Stimulated activated CD4-positive, alpha-beta T cell treated with anti-CD3 and anti-CD28 coated beads, TNF-alpha, amount 100 ng/mL, for 24 hours (primary cell): ENCODE data around the gene GRIN2C.

Experiments used
- DNase-seq, 3 experiments: peaks; one replicate each; pipeline ENCODE4 v3.0.0-alpha.2; 2020; ENCODE audit warnings: low read depth in 3 of 3

Gene GRIN2C

GRCh38 chr17:74822335-74822938 lies 37.2 kb downstream of the GRIN2C start:
- DNase-seq = no peak

GRCh38 chr17:74821655-74822334 lies 37.9 kb downstream of the GRIN2C start:
- no peak for DNase-seq

GRCh38 chr17:74819801-74820436 lies 39.8 kb downstream of the GRIN2C start:
- no peak for DNase-seq

GRCh38 chr17:74818291-74818938 lies 41.3 kb downstream of the GRIN2C start:
- DNase-seq = no peak

GRCh38 chr17:74816905-74817620 lies 42.6 kb downstream of the GRIN2C start:
- DNase-seq = no peak

- DNase-seq = no peak
Observed at GRCh38 chr17:74815550-74816370, 43.9 kb downstream of the GRIN2C start.

- DNase-seq = no peak
Observed at GRCh38 chr17:74815067-74815466, 44.6 kb downstream of the GRIN2C start.

GRCh38 chr17:74814453-74814852 lies 45.2 kb downstream of the GRIN2C start:
- no peak for DNase-seq

GRCh38 chr17:74812109-74813009 lies 47.3 kb downstream of the GRIN2C start:
- no peak for DNase-seq

GRCh38 chr17:74810699-74811485 lies 48.8 kb downstream of the GRIN2C start:
- DNase-seq = no peak

GRCh38 chr17:74808714-74809430 lies 50.8 kb downstream of the GRIN2C start:
- no peak for DNase-seq

- DNase-seq = no peak
Observed at GRCh38 chr17:74807925-74808324, 51.8 kb downstream of the GRIN2C start.

GRCh38 chr17:74807441-74807840 lies 52.2 kb downstream of the GRIN2C start:
- DNase-seq = no peak

- DNase-seq = no peak
Observed at GRCh38 chr17:74806334-74806733, 53.4 kb downstream of the GRIN2C start.

GRCh38 chr17:74805591-74805991 lies 54.1 kb downstream of the GRIN2C start:
- no peak for DNase-seq

- no peak for DNase-seq
Observed at GRCh38 chr17:74804683-74805082, 55.0 kb downstream of the GRIN2C start.

GRCh38 chr17:74803971-74804370 lies 55.7 kb downstream of the GRIN2C start:
- no peak for DNase-seq

GRCh38 chr17:74803388-74803930 lies 56.2 kb downstream of the GRIN2C start:
- no peak for DNase-seq
